Measurements from ENCODE around the gene GPBAR1. TPM values are rescaled to one million over a fixed set of nuclear protein-coding genes. Genes with fewer than 3 reads are reported as not detected.
A peak's percentile ranks its signal among the peaks of the same experiment; 100 is the strongest.

Gene GPBAR1
- total RNA-seq, 2 experiments from 2014 or later: 0.11 to 0.40 TPM

- Mint-ChIP-seq H3K4me1 (peaks cover 12% of the 10 kb centered on the region), H3K27ac (peak overlapping the region; percentile 76), H3K27me3 (no peaks in the 10 kb centered on the region), H3K36me3 (ENCODE audit: low read depth) (peaks cover 84% of the 10 kb centered on the region), H3K4me3 (no peak overlapping the region), H3K9me3 (ENCODE audit: low read depth) (no peaks in the 10 kb centered on the region)
- intact Hi-C loops (cut with DNase I, micrococcal nuclease): loop anchor here in 1 of 2 experiments (1.0 kb wide), 1 partner anchor 17 kb away; no protein-coding TSS in a partner anchor
- DNase-seq (no peak), ATAC-seq (no peak)
- ChIA-PET CTCF (interaction anchor here (2.3 to 2.4 kb wide), 2 partner anchors 11 to 17 kb away, joined by 6 to 9 read pairs; no protein-coding TSS in a partner anchor), POLR2A (interaction anchor here (0.8 kb wide), 1 partner anchor 10 kb away, joined by 3 read pairs; no protein-coding TSS in a partner anchor)
Observed at GRCh38 chr2:218238887-218239286, 21.9 kb upstream of the GPBAR1 start.

DNA sequence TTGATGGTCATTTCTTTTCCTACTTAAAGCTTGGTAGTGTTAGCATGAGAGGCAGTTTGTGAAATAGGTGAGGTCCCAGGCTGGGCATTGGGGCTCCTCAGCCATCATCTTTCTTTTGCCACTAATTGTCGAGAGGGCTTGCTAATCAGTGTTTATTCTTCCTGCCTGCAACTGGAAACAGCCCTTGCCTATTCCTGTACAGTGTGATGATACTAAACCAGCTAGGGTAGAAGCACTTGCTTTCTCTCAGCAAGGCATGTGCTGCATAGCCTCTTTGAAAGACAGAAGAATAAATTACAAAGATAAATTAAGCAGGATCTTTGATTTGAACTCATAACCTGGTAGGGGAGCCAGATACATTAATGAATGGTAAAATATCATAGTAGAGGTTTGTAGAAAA, 16.6 kb upstream of the GPBAR1 start:
- DNase-seq: no peak
- Mint-ChIP-seq H3K9me3 (ENCODE audit: low read depth) (no peaks in the 10 kb centered on the region), H3K27ac (peak overlapping the region; percentile 38), H3K36me3 (ENCODE audit: low read depth) (peaks cover 79% of the 10 kb centered on the region), H3K4me1 (peaks cover 5% of the 10 kb centered on the region), H3K4me3 (no peak overlapping the region), H3K27me3 (no peaks in the 10 kb centered on the region)
- ChIA-PET POLR2A (interaction anchor here (0.7 to 1.6 kb wide), 2 partner anchors 11 to 13 kb away, joined by 3 to 4 read pairs; no protein-coding TSS in a partner anchor), CTCF (interaction anchor here (1.0 to 5.3 kb wide), 5 partner anchors 9 to 63 kb away, joined by 5 to 29 read pairs (median 6); no protein-coding TSS in a partner anchor)
- intact Hi-C loops (cut with DNase I, micrococcal nuclease): no loop called here
- no peak for ATAC-seq

DNA sequence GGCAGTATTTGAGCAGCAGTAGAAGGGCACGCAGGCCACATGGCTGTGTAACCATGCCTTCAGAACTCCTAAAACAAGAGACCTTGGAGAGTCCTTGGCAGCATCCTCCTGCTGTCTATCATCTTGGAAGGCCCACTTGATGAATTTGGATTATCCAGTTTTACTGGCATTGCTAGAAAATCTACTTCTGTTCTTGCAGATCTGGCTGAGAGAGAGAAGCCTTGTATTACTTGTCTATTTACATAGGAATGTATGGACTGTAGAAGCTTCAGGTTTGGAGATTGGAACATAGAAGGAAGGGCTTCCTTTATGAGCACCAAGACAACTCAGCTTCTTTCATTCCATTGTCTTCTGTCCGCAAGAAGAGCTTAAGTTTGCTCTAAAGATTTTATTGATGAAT, 16.1 kb upstream of the GPBAR1 start:
- no peak overlapping the region for H3K4me3 Mint-ChIP-seq
- ChIA-PET CTCF (interaction anchor here (1.2 to 5.3 kb wide), 4 partner anchors 10 to 15 kb away, joined by 4 to 29 read pairs (median 15); no protein-coding TSS in a partner anchor), POLR2A (interaction anchor here (0.7 to 1.6 kb wide), 2 partner anchors 10 to 13 kb away, joined by 3 to 4 read pairs; no protein-coding TSS in a partner anchor)
- no peaks in the 10 kb centered on the region for H3K9me3 Mint-ChIP-seq (ENCODE audit: low read depth)
- DNase-seq: no peak
- intact Hi-C loops (cut with DNase I, micrococcal nuclease): no loop called here
- peaks cover 79% of the 10 kb centered on the region for H3K36me3 Mint-ChIP-seq (ENCODE audit: low read depth)
- no peaks in the 10 kb centered on the region for H3K27me3 Mint-ChIP-seq
- H3K27ac Mint-ChIP-seq: peak overlapping the region; percentile 38
- ATAC-seq: no peak
- peaks cover 5% of the 10 kb centered on the region for H3K4me1 Mint-ChIP-seq

GRCh38 chr2:218245214-218245613, 15.6 kb upstream of the GPBAR1 start:
- Mint-ChIP-seq H3K4me1 (peaks cover 4% of the 10 kb centered on the region), H3K4me3 (no peak overlapping the region), H3K27ac (peak overlapping the region; percentile 72), H3K36me3 (ENCODE audit: low read depth) (peaks cover 79% of the 10 kb centered on the region), H3K27me3 (no peaks in the 10 kb centered on the region), H3K9me3 (ENCODE audit: low read depth) (no peaks in the 10 kb centered on the region)
- intact Hi-C loops (cut with DNase I, micrococcal nuclease): no loop called here
- ChIA-PET POLR2A (interaction anchor here (1.6 kb wide), 1 partner anchor 10 kb away, joined by 4 read pairs; no protein-coding TSS in a partner anchor), CTCF (interaction anchor here (1.3 to 5.3 kb wide), 2 partner anchors 12 to 16 kb away, joined by 4 to 29 read pairs; no protein-coding TSS in a partner anchor)
- ATAC-seq (peak; percentile 23), DNase-seq (no peak)

GRCh38 chr2:218249691-218250090, 11.1 kb upstream of the GPBAR1 start:
- intact Hi-C loops (cut with DNase I, micrococcal nuclease): loop anchor here in 1 of 2 experiments (2.0 kb wide), 1 partner anchor 15 kb away; no protein-coding TSS in a partner anchor
- ChIA-PET CTCF (interaction anchor here (0.7 kb wide), 1 partner anchor 10 kb away, joined by 5 read pairs; no protein-coding TSS in a partner anchor), POLR2A (no interaction called here)
- no peaks in the 10 kb centered on the region for H3K9me3 Mint-ChIP-seq (ENCODE audit: low read depth)
- H3K36me3 Mint-ChIP-seq (ENCODE audit: low read depth): peaks cover 80% of the 10 kb centered on the region
- H3K4me3 Mint-ChIP-seq: no peak overlapping the region
- DNase-seq: no peak
- no peaks in the 10 kb centered on the region for H3K27me3 Mint-ChIP-seq
- peak overlapping the region; percentile 47 for H3K27ac Mint-ChIP-seq
- ATAC-seq: no peak
- peaks cover 21% of the 10 kb centered on the region for H3K4me1 Mint-ChIP-seq

DNA sequence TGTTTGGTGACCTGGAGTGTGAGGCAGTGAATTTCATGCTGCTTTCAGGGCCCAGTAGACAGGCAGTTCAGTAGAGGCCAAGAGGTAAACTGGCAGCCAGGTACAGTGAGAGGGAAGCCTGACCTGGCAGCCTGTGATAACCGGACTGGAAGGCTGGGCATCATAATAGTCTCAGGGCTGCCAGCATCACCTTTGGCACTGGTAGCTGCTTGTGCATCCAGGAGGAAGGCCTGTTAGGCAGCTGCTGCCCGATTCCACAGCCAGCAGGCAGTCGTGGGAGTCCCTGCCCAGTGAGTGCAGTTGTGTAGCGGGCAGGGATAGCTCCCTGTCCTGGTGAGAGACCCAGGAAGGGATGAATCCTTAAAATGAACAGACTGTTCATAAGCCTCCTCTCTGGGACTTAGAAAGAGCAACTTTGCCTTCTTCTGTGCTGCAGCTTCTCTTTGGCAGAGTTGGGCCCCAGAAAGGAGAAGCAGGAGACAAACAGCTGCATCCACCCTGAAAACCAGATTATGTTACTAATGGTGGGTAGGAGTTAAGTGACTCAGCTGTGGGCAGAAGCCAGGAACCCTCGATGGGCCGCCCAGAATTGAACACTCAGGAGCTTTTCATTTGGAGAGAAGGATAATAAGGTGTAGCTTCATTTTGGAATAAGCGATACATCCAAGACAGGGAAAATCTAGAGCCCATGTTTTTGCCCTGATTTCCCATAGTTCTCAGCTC, 8.1 kb upstream of the GPBAR1 start:
- peaks cover 75% of the 10 kb centered on the region for H3K36me3 Mint-ChIP-seq (ENCODE audit: low read depth)
- DNase-seq (no peak), ATAC-seq (no peak)
- H3K9me3 Mint-ChIP-seq (ENCODE audit: low read depth): no peaks in the 10 kb centered on the region
- CTCF ChIA-PET: interaction anchor here (0.6 to 1.5 kb wide), 8 partner anchors 8 to 211 kb away, joined by 3 to 6 read pairs (median 3); partner anchors contain the start of gene GPBAR1
- no peaks in the 10 kb centered on the region for H3K27me3 Mint-ChIP-seq
- H3K4me3 Mint-ChIP-seq: no peak overlapping the region
- peak overlapping the region; percentile 55 for H3K27ac Mint-ChIP-seq
- POLR2A ChIA-PET: interaction anchor here (0.7 to 1.2 kb wide), 2 partner anchors 18 to 89 kb away, joined by 3 to 4 read pairs; partner anchors contain the start of genes AAMP and PNKD
- intact Hi-C loops (cut with DNase I, micrococcal nuclease): no loop called here
- peaks cover 42% of the 10 kb centered on the region for H3K4me1 Mint-ChIP-seq

DNA sequence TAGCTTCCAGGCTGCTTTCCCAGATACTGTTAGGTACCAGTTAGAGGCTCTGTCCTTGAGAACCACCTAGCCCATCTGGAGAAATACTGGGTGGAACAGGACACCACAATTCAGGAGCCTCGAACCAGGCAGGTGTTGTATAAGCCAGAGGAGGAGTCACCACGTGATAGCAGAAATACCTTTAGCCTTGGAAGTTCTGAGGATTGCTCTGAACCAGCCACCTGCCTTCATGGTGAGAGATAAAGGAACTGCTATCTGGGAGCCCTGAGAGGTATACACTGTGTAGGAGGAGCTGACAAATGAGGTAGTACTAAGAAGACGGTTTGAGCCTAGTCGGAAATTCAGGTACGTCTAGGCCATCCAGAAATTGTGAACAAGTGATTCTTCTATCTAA, 7.6 kb upstream of the GPBAR1 start:
- Mint-ChIP-seq H3K4me1 (peaks cover 45% of the 10 kb centered on the region), H3K27me3 (no peaks in the 10 kb centered on the region), H3K9me3 (ENCODE audit: low read depth) (no peaks in the 10 kb centered on the region), H3K4me3 (no peak overlapping the region), H3K27ac (peak overlapping the region; percentile 55), H3K36me3 (ENCODE audit: low read depth) (peaks cover 71% of the 10 kb centered on the region)
- CTCF ChIA-PET: interaction anchor here (0.6 to 6.0 kb wide), 8 partner anchors 8 to 85 kb away, joined by 3 to 37 read pairs (median 3); partner anchors contain the start of genes CXCR1 and GPBAR1
- POLR2A ChIA-PET: interaction anchor here (0.7 to 1.2 kb wide), 2 partner anchors 17 to 89 kb away, joined by 3 to 4 read pairs; partner anchors contain the start of genes AAMP and PNKD
- intact Hi-C loops (cut with DNase I, micrococcal nuclease): no loop called here
- DNase-seq (no peak), ATAC-seq (no peak)

DNA sequence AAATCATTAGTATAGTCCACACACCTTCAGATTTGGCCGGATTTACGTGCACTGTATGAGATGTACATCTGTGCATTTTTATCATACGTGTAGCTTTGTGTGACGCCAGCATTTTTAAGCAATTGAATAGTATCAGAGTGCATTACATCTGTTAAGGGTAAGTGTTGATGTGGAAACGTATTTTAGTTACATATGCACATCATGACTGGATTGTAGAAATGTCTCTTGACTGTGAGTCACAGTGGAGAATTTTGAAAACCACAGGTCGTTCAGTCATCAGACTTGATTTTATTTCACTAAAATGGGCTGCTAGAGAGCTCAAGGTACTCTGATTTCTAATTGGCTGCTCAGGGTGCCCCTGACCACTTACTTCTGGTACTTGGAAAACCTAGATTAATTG, 5.4 kb upstream of the GPBAR1 start:
- H3K27me3 Mint-ChIP-seq: no peaks in the 10 kb centered on the region

DNA sequence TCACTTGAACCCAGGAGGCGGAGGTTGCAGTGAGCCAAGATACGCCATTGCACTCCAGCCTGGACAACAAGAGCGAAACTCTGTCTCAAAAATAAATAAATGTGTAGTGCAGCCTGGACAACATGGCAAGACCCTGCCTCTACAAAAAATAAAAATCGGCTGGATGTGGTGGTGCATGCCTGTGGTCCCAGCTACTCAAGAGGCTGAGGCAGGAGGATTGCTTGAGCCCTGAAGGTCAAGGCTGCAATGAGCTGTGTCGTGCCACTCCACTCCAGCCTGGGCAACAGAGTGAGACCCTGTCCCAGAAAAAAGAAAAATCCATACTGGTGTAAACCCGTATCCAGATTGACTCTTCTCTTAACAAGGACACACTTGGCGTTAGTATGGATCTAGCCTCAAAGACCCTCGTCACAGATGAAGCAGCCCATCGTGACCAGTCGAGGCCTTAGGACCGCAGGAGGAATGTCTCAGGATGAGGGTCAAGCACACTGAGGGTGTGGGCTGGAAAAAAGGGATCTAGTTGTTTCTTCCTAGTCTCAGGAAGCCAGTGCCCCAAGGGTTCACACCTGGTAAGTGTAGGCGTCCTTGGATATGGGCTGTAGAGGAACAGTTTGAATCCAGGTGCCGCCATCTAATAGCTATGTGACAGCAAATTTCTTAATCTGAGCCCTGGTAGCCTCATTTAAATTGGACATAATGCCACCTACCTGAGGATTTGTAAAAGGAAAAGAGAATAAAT, 4.0 kb upstream of the GPBAR1 start:
- peaks cover 44% of the 10 kb centered on the region for H3K36me3 Mint-ChIP-seq (ENCODE audit: low read depth)
- ATAC-seq (no peak), DNase-seq (no peak)
- no peaks in the 10 kb centered on the region for H3K9me3 Mint-ChIP-seq (ENCODE audit: low read depth)
- intact Hi-C loops (cut with DNase I, micrococcal nuclease): loop anchor here (1.0 to 5.0 kb wide), 6 partner anchors 17 to 89 kb away; partner anchors contain the start of genes ARPC2 (in 1 of the 2) and CXCR1 (in 1 of the 2)
- no peak overlapping the region for H3K4me3 Mint-ChIP-seq
- peaks cover 43% of the 10 kb centered on the region for H3K4me1 Mint-ChIP-seq
- H3K27me3 Mint-ChIP-seq: no peaks in the 10 kb centered on the region
- peak overlapping the region; percentile 81 for H3K27ac Mint-ChIP-seq
- POLR2A ChIA-PET: interaction anchor here (0.7 to 1.3 kb wide), 2 partner anchors 14 to 30 kb away, joined by 3 to 5 read pairs; partner anchors contain the start of genes AAMP and PNKD
- CTCF ChIA-PET: interaction anchor here (0.7 to 6.9 kb wide), 27 partner anchors 9 to 718 kb away, joined by 3 to 47 read pairs (median 5); partner anchors contain the start of genes AAMP, ARPC2, CXCR1 and PLCD4

More for the DNA sequence above, 5.4 kb upstream of the GPBAR1 start:
- DNase-seq (peak; percentile 9), ATAC-seq (peak; percentile 56)
- POLR2A ChIA-PET: interaction anchor here (0.7 to 1.9 kb wide), 3 partner anchors 11 to 39 kb away, joined by 4 read pairs; partner anchors contain the start of genes AAMP, ARPC2 and PNKD
- no peak overlapping the region for H3K4me3 Mint-ChIP-seq
- no peaks in the 10 kb centered on the region for H3K9me3 Mint-ChIP-seq (ENCODE audit: low read depth)
- peak overlapping the region; percentile 2 for H3K27ac Mint-ChIP-seq
- peaks cover 45% of the 10 kb centered on the region for H3K4me1 Mint-ChIP-seq
- CTCF ChIA-PET: interaction anchor here (0.6 to 6.9 kb wide), 10 partner anchors 8 to 466 kb away, joined by 3 to 47 read pairs (median 4); partner anchors contain the start of genes AAMP, CXCR1 and PNKD
- intact Hi-C loops (cut with DNase I, micrococcal nuclease): loop anchor here in 1 of 2 experiments (5.0 kb wide), 1 partner anchor 88 kb away; the partner anchor contains the start of gene CXCR1
- peaks cover 52% of the 10 kb centered on the region for H3K36me3 Mint-ChIP-seq (ENCODE audit: low read depth)

DNA sequence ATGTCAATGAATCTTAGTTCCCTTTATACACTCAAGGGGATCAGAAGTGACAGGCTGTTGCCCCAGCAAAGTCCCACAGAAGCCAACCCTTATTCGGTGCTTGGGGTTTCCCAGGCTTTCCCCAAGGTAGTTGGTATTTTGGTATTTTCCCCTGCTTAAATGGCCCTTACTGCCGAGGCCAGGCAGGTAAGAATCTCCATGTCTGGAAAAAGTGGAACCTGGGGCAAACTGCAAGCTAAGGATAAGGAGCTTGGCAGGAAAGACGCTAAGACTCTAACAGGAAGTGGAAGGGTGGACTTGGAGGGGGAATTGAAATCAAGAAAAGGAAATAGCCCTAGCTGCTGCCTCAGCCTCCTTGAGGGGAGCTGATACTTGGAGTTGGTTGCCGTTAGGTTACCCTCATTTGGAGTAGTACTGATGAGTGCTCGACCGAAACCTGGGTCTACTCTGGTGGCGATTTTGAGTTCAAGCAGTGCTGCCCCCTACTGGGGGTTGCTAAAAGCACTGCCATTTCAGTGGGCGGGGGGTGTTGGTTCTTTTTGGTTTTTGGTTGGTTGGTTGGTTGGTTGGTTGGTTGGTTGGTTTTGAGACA, 3.3 kb upstream of the GPBAR1 start:
- Mint-ChIP-seq H3K27me3 (no peaks in the 10 kb centered on the region), H3K4me3 (no peak overlapping the region), H3K4me1 (peaks cover 38% of the 10 kb centered on the region), H3K27ac (peak overlapping the region; percentile 81), H3K36me3 (ENCODE audit: low read depth) (peaks cover 37% of the 10 kb centered on the region), H3K9me3 (ENCODE audit: low read depth) (no peaks in the 10 kb centered on the region)
- DNase-seq (peak; percentile 85), ATAC-seq (peak; percentile 75)
- ChIA-PET CTCF (interaction anchor here (0.7 to 6.9 kb wide), 26 partner anchors 9 to 717 kb away, joined by 3 to 47 read pairs (median 5); partner anchors contain the start of genes AAMP, ARPC2, CXCR1 and PLCD4), POLR2A (interaction anchor here (0.7 to 1.3 kb wide), 3 partner anchors 13 to 169 kb away, joined by 3 to 5 read pairs (median 3); partner anchors contain the start of genes AAMP and PNKD)
- intact Hi-C loops (cut with DNase I, micrococcal nuclease): loop anchor here (1.0 to 5.0 kb wide), 5 partner anchors 39 to 90 kb away; partner anchors contain the start of genes ARPC2 (in 1 of the 2) and CXCR1 (in 1 of the 2)
